OCI-LY3 (cell line): ENCODE results near the gene MYO3A.

Experiments used
- EZH2phosphoT487 ChIP-seq: fragments of 200-600 bp; shearing (Covaris generic); IDR thresholded peaks from 2 replicates; pipeline ENCODE4 v1.6.1; 2018; ENCODE audit warnings: antibody characterized with exemption, mixed run types, low read depth
- TF ChIP-seq, protein P1 (sequence below): fragments of 200-600, 300-600 bp; sonication (generic); IDR thresholded peaks from 2 replicates; pipeline ENCODE4 v1.5.1; 2014; ENCODE audit warnings: antibody characterized with exemption, low read length, low read depth

DNA sequence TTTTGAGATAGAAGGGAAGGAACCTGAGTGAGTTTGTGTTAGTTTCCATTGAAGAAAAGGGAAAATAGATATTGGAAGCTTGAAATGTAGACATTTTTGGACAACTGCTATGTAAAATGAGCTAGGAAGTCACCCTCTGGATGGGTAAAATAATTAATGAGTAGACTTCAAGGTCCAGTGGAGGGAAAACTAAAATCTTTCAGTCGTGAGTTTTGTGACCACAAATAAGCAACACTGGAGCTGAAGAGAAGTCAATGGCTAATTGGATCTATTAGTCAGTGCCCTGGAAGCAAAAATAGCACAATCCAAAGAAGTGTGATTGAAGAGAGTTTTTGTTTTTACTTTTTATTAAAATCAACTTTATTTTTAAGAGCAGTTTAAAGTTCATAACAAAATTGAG lies 123.4 kb downstream of the MYO3A start:
- TF ChIP-seq, protein P1, sequence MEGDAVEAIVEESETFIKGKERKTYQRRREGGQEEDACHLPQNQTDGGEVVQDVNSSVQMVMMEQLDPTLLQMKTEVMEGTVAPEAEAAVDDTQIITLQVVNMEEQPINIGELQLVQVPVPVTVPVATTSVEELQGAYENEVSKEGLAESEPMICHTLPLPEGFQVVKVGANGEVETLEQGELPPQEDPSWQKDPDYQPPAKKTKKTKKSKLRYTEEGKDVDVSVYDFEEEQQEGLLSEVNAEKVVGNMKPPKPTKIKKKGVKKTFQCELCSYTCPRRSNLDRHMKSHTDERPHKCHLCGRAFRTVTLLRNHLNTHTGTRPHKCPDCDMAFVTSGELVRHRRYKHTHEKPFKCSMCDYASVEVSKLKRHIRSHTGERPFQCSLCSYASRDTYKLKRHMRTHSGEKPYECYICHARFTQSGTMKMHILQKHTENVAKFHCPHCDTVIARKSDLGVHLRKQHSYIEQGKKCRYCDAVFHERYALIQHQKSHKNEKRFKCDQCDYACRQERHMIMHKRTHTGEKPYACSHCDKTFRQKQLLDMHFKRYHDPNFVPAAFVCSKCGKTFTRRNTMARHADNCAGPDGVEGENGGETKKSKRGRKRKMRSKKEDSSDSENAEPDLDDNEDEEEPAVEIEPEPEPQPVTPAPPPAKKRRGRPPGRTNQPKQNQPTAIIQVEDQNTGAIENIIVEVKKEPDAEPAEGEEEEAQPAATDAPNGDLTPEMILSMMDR = no peak
- no peak for TF ChIP-seq EZH2phosphoT487
